ENCODE results near the gene UHMK1. TPM values are rescaled to one million over a fixed set of nuclear protein-coding genes. Genes with fewer than 3 reads are reported as not detected.
"Not testable (repeated sequence)": the region's sequence is repeated elsewhere in the genome, so short reads cannot be mapped to it uniquely, and the experiment has no call there.

UHMK1 gene
- total RNA-seq, 1 donor from 2014 or later, result 37.6 TPM

DNA sequence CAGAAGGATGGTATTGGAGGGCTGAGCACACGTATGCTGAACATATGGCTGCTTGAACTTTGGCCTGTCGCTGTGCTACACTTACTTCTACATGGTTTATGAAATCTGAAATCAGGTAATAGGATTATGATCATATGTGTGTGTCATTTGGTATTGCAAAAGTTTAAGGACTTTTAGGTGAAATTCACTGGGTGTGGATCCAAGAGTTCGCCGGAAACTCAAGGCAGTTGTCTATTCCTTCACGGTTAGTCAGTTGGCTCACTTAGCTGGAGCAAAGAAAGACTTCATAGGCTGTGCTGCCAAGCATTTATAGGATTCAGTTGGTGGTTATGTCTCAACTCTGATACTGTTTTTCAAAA is 64.8 kb downstream of the UHMK1 start:
- DNase-seq (ENCODE audit: low read depth), result no peak
- no peak for TF ChIP-seq CTCF (conservative IDR thresholded peaks at IDR 0.05; ENCODE audit: low read depth, low read length)
- H3K4me3 ChIP-seq (ENCODE audit: low read depth, low read length), result peak overlapping the region; percentile 92

GRCh38 chr1:162564762-162565218 is 67.2 kb downstream of the UHMK1 start:
- DNase-seq (ENCODE audit: low read depth), result no peak
- H3K4me3 ChIP-seq (ENCODE audit: low read depth, low read length), result no peak overlapping the region
- TF ChIP-seq CTCF (conservative IDR thresholded peaks at IDR 0.05; ENCODE audit: low read depth, low read length), result no peak

DNA sequence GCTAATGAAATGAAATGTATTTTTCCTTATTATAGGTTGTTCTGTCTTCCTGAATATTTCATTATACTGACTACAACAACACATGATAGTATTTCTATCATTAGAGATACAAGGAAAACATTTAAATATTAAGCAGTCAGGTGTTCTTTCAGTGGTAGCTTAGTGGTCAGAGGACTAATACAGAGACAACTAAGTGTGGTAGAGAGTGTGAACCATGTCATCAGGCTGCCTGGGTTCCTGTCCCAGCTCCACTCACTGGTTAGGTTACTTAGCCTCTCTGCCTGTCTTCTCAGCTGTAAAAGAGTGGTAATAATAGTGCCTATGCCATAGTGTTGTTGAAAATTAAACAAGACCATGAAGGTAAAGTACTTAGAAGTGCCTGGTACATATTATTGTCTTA is 67.8 kb downstream of the UHMK1 start:
- no peak for DNase-seq (ENCODE audit: low read depth)
- no peak for TF ChIP-seq CTCF (conservative IDR thresholded peaks at IDR 0.05; ENCODE audit: low read depth, low read length)
- H3K4me3 ChIP-seq (ENCODE audit: low read depth, low read length), result no peak overlapping the region

GRCh38 chr1:162566870-162567269 is 69.3 kb downstream of the UHMK1 start:
- no peak overlapping the region for H3K4me3 ChIP-seq (ENCODE audit: low read depth, low read length)
- no peak for DNase-seq (ENCODE audit: low read depth)
- no peak for TF ChIP-seq CTCF (conservative IDR thresholded peaks at IDR 0.05; ENCODE audit: low read depth, low read length)

GRCh38 chr1:162568802-162569201 is 71.2 kb downstream of the UHMK1 start:
- H3K4me3 ChIP-seq (ENCODE audit: low read depth, low read length), result no peak overlapping the region
- DNase-seq (ENCODE audit: low read depth), result no peak
- TF ChIP-seq CTCF (conservative IDR thresholded peaks at IDR 0.05; ENCODE audit: low read depth, low read length), result no peak

GRCh38 chr1:162570718-162571117 is 73.1 kb downstream of the UHMK1 start:
- DNase-seq (ENCODE audit: low read depth), result no peak
- TF ChIP-seq CTCF (conservative IDR thresholded peaks at IDR 0.05; ENCODE audit: low read depth, low read length), result no peak

GRCh38 chr1:162571121-162571520 is 73.5 kb downstream of the UHMK1 start:
- not testable (repeated sequence) for H3K4me3 ChIP-seq (ENCODE audit: low read depth, low read length); DNase-seq (ENCODE audit: low read depth)

More at GRCh38 chr1:162570718-162571117, 73.1 kb downstream of the UHMK1 start:
- H3K4me3 ChIP-seq (ENCODE audit: low read depth, low read length), result no peak overlapping the region

DNA sequence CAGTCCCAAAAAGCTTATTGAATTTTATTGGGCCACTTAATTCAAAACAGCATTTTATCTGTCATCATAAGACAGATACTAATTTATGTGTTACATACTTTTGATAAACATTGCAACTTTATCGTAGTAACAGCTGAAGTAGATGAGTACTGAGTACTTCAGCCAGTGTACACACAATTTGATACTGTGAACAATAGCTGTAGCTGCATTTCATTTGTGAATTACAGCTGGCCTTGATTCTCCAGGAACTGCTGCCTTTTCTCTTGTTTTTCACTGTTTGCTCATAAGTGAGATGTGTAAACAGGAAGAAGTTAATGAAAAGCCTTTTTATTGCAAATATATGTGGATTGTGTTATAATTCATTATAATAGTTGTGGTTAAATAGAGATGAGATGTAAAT is 74.1 kb downstream of the UHMK1 start:
- TF ChIP-seq CTCF (conservative IDR thresholded peaks at IDR 0.05; ENCODE audit: low read depth, low read length), result no peak
- DNase-seq (ENCODE audit: low read depth), result no peak
- no peak overlapping the region for H3K4me3 ChIP-seq (ENCODE audit: low read depth, low read length)

All from epithelial cell of proximal tubule (primary cell).